ENCODE results near the gene CEND1.

CEND1 gene

DNA sequence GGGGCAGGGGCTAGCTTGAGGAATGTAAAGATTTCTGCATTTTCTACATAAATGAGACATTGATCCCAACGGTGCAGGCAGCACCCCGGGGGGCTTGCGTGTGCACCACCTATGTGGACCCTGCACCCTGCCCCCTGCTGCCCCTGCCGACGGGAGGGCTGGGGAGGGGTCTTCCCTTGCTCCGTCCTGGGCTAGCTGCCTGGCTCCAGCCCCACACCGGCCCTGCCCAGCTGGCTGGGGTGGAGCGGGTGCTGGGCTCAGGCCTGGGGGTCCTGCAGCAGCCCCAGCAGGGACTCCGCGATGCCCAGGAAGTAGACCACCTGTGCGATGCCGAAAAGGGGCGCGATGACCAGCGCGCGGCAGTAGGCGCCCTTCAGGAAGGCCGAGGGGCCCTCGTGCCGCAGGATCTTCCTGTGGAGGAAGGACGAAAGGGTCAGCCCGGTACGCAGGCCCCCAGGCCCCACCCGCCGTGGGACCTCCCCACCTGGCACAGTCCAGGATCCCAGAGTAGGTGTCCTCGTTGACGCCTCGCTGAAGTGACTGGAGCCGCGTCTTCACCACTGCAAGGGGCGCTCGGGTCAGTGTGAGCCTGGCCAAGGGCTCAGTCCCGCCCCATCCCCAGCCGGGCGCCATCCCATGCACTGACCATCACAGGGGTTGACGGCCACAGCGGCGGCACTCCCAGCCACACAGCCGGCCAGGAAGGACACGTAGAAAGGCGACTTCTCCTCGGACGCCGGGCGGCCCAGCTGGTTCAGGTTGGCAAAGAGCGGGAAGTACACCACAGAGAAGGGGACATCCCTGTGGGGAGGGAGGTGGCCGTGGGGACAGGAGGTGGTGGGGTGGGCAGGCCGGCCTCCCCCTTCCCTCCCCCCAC, 2.0 kb upstream of the CEND1 start:
- Histone ChIP-seq H3K4me2 (ENCODE audit: low read depth, low read length, poor library complexity, severe bottlenecking) (no peak overlapping the region), H3K4me3 (ENCODE audit: low read length, poor library complexity, severe bottlenecking) (no peak overlapping the region), H2AFZ (ENCODE audit: low read length) (no peak overlapping the region)

DNA sequence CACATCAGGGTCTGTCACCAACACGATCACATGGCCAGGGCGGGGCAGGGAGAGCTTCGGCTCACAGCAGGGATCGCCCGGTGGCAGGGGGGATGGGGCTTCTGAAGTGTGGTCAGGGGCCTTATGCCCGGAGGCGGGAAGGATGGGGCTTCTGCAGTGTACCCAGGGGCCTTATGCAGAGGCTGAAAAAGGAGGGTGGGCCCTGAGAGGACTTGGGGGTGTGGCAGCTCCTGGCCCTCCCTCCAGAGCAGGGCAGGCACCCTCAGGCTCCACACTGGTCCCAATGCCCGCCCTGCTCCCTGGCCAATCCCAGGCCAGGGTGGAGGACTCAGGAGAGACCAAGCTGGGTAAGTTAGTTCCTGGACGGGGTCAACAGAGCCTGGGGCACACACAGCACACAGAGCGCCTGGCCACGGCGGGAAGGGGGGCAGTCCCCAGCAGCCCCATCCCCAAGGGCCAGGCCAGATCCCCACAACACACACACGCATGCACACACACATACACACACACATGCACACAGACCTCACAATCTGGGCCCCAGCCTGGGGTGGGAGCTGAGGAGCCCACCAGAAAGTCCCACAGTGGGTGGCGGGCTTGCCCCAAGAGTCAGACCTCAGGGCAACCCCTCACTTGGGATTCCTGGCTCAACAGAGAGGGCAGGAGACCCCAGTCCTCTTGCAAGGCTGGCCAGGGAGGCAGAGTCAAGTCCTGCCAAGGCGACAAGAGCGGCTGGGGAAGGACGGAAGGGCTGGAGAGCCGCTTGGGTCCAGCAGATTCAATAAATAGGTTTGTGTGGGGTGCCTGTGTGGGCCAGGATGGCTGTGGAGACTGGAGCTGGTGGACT, 1.1 kb upstream of the CEND1 start:
- H3K9ac ChIP-seq (ENCODE audit: low read depth, low read length, poor library complexity, severe bottlenecking) = no peak overlapping the region
- peaks cover 8% of the 10 kb centered on the region for H3K4me1 ChIP-seq (ENCODE audit: insufficient read depth, low read length, poor library complexity, severe bottlenecking)
- H4K20me1 ChIP-seq (ENCODE audit: insufficient read depth, low read length, poor library complexity, severe bottlenecking) = peaks cover 4% of the 10 kb centered on the region
- H3K79me2 ChIP-seq (ENCODE audit: insufficient read depth, low read length) = peaks cover 10% of the 10 kb centered on the region; the same call in 1 of the 2 replicates
- H2AFZ ChIP-seq (ENCODE audit: low read length) = no peak overlapping the region
- no peaks in the 10 kb centered on the region for H3K27me3 ChIP-seq (ENCODE audit: insufficient read depth, low read length, poor library complexity, severe bottlenecking)
- no peak overlapping the region for H3K4me2 ChIP-seq (ENCODE audit: low read depth, low read length, poor library complexity, severe bottlenecking)
- no peak overlapping the region for H3K4me3 ChIP-seq (ENCODE audit: low read length, poor library complexity, severe bottlenecking)
- no peaks in the 10 kb centered on the region for H3K9me3 ChIP-seq (ENCODE audit: insufficient read depth, low read depth, low read length)
- no peaks in the 10 kb centered on the region for H3K36me3 ChIP-seq (ENCODE audit: insufficient read depth, low read length)
- TF ChIP-seq, protein P1, sequence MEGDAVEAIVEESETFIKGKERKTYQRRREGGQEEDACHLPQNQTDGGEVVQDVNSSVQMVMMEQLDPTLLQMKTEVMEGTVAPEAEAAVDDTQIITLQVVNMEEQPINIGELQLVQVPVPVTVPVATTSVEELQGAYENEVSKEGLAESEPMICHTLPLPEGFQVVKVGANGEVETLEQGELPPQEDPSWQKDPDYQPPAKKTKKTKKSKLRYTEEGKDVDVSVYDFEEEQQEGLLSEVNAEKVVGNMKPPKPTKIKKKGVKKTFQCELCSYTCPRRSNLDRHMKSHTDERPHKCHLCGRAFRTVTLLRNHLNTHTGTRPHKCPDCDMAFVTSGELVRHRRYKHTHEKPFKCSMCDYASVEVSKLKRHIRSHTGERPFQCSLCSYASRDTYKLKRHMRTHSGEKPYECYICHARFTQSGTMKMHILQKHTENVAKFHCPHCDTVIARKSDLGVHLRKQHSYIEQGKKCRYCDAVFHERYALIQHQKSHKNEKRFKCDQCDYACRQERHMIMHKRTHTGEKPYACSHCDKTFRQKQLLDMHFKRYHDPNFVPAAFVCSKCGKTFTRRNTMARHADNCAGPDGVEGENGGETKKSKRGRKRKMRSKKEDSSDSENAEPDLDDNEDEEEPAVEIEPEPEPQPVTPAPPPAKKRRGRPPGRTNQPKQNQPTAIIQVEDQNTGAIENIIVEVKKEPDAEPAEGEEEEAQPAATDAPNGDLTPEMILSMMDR (conservative IDR thresholded peaks at IDR 0.05; ENCODE audit: low read length) = no peak
- TF ChIP-seq EZH2phosphoT487 (IDR thresholded peaks at IDR 0.05; ENCODE audit: borderline replicate concordance) = no peak
- H3K9me2 ChIP-seq (replicated peaks; ENCODE audit: low read depth, low read length) = no peaks in the 10 kb centered on the region
- no peaks in the 10 kb centered on the region for H3F3A ChIP-seq (ENCODE audit: low read depth)

More for the DNA sequence above, 2.0 kb upstream of the CEND1 start:
- Histone ChIP-seq H3K79me2 (ENCODE audit: insufficient read depth, low read length) (peaks cover 17% of the 10 kb centered on the region; the same call in 1 of the 2 replicates), H3K36me3 (ENCODE audit: insufficient read depth, low read length) (no peaks in the 10 kb centered on the region), H3F3A (ENCODE audit: low read depth) (peaks cover 3% of the 10 kb centered on the region; the same call in 1 of the 2 replicates), H3K4me1 (ENCODE audit: insufficient read depth, low read length, poor library complexity, severe bottlenecking) (peaks cover 14% of the 10 kb centered on the region), H3K27me3 (ENCODE audit: insufficient read depth, low read length, poor library complexity, severe bottlenecking) (no peaks in the 10 kb centered on the region), H4K20me1 (ENCODE audit: insufficient read depth, low read length, poor library complexity, severe bottlenecking) (peaks cover 11% of the 10 kb centered on the region), H3K9me2 (replicated peaks; ENCODE audit: low read depth, low read length) (no peaks in the 10 kb centered on the region), H3K9me3 (ENCODE audit: insufficient read depth, low read depth, low read length) (no peaks in the 10 kb centered on the region), H3K9ac (ENCODE audit: low read depth, low read length, poor library complexity, severe bottlenecking) (no peak overlapping the region)
- TF ChIP-seq, protein P1 (conservative IDR thresholded peaks at IDR 0.05; ENCODE audit: low read length) = no peak
- no peak for TF ChIP-seq EZH2phosphoT487 (IDR thresholded peaks at IDR 0.05; ENCODE audit: borderline replicate concordance)

DNA sequence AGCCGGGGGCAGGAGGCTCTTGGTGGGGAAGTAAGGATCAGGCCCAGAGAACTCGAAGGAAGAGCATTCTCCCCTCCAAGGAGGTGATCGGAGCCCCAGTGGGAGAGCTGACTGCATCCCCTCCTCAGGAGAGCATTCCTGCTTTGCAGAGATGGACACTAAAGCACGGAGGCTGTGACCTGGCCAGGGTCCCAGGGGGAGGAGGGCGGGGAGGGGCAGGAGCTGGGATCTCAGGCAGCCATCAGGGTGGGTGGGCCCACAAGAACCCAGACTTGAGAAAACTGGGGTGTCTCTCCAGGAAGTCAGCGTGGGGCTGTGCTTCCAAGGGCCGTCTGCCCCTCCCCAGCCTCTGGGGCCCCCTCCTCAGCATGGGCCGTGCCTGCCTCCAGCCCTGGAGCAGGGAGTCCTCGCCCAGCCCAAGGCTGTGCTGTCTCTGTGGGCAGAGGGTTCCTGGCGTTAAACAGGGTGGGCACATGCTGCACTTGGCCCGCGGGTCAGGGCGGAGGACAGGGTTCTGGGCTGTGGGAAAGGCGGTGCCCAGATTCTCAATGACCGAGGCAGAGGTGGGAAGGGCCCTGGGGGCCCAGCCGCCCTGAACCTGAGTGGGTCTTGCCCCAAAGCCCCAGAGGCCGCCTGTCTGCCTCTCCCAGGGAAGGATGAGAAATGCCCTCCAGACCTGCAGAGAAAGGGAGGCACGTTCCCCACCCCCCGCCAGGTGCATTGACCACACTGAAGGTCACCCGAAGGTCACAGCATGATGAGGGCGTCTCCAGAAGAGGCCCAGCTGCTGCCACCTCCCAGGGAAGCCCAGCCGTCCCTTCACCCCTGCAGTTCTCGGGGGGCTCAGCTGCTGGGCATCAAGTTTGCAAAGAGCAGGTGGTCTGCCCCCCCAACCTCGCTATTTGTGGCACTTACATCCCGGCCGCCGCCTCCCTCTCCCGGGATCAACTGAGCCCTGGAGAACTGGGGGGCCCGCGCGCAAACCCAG, 643 bp downstream of the CEND1 start:
- H3K4me3 ChIP-seq (ENCODE audit: low read length, poor library complexity, severe bottlenecking) = no peak overlapping the region
- no peak overlapping the region for H3K4me2 ChIP-seq (ENCODE audit: low read depth, low read length, poor library complexity, severe bottlenecking)

More for the DNA sequence above, 643 bp downstream of the CEND1 start:
- Histone ChIP-seq H3F3A (ENCODE audit: low read depth) (no peaks in the 10 kb centered on the region), H3K9me2 (replicated peaks; ENCODE audit: low read depth, low read length) (no peaks in the 10 kb centered on the region), H2AFZ (ENCODE audit: low read length) (no peak overlapping the region), H3K36me3 (ENCODE audit: insufficient read depth, low read length) (no peaks in the 10 kb centered on the region), H3K79me2 (ENCODE audit: insufficient read depth, low read length) (no peaks in the 10 kb centered on the region), H4K20me1 (ENCODE audit: insufficient read depth, low read length, poor library complexity, severe bottlenecking) (no peaks in the 10 kb centered on the region), H3K9me3 (ENCODE audit: insufficient read depth, low read depth, low read length) (no peaks in the 10 kb centered on the region), H3K9ac (ENCODE audit: low read depth, low read length, poor library complexity, severe bottlenecking) (no peak overlapping the region), H3K4me1 (ENCODE audit: insufficient read depth, low read length, poor library complexity, severe bottlenecking) (no peaks in the 10 kb centered on the region), H3K27me3 (ENCODE audit: insufficient read depth, low read length, poor library complexity, severe bottlenecking) (no peaks in the 10 kb centered on the region)
- TF ChIP-seq, protein P1 (conservative IDR thresholded peaks at IDR 0.05; ENCODE audit: low read length) = no peak
- no peak for TF ChIP-seq EZH2phosphoT487 (IDR thresholded peaks at IDR 0.05; ENCODE audit: borderline replicate concordance)

Data from Loucy (cell line).